ENCODE results near the gene MT1G. TPM values are rescaled to one million over a fixed set of nuclear protein-coding genes. Genes with fewer than 3 reads are reported as not detected.

The MT1G gene
- polyA plus RNA-seq, 1 donor from 2014 or later: not detected

- Histone ChIP-seq H3K27me3 (ENCODE audit: insufficient read depth, low read depth, low read length) (peaks cover 93% of the 10 kb centered on the region), H3K27ac (ENCODE audit: low read length) (no peak overlapping the region), H3K79me2 (replicated peaks; ENCODE audit: insufficient read depth, low read length) (no peaks in the 10 kb centered on the region), H3K4me2 (ENCODE audit: low read length) (no peak overlapping the region), H3K9me3 (ENCODE audit: low read length) (no peaks in the 10 kb centered on the region), H2AFZ (ENCODE audit: low read depth, low read length) (no peak overlapping the region), H3K4me3 (ENCODE audit: low read length) (no peak overlapping the region), H3F3A (ENCODE audit: insufficient read depth, low read length, poor library complexity, severe bottlenecking) (no peaks in the 10 kb centered on the region), H3K9me2 (ENCODE audit: insufficient read depth, low read length) (no peaks in the 10 kb centered on the region), H3K9ac (ENCODE audit: low read length) (no peak overlapping the region), H4K20me1 (ENCODE audit: insufficient read depth) (no peaks in the 10 kb centered on the region), H3K36me3 (ENCODE audit: insufficient read depth, low read length) (no peaks in the 10 kb centered on the region)
- TF ChIP-seq EZH2 (IDR thresholded peaks at IDR 0.05; ENCODE audit: borderline replicate concordance, insufficient read depth, low read length, poor library complexity, severe bottlenecking): no peak
- no peak for TF ChIP-seq EP300 (conservative IDR thresholded peaks at IDR 0.05; ENCODE audit: poor library complexity, severe bottlenecking)
- no peak for TF ChIP-seq SMC3 (conservative IDR thresholded peaks at IDR 0.05; ENCODE audit: poor library complexity)
- TF ChIP-seq POLR2AphosphoS5 (IDR thresholded peaks at IDR 0.05): no peak
- TF ChIP-seq CTCF (IDR thresholded peaks at IDR 0.05; ENCODE audit: poor library complexity, severe bottlenecking): no peak
- no peak for TF ChIP-seq TAF1 (IDR thresholded peaks at IDR 0.05; ENCODE audit: low read depth)
- no peak for TF ChIP-seq REST (IDR thresholded peaks at IDR 0.05; ENCODE audit: borderline replicate concordance)
- no peak for TF ChIP-seq RAD21 (conservative IDR thresholded peaks at IDR 0.05)
- TF ChIP-seq MXI1 (conservative IDR thresholded peaks at IDR 0.05; ENCODE audit: poor library complexity, severe bottlenecking): no peak
Observed at GRCh38 chr16:56670620-56670934, 2.7 kb upstream of the MT1G start.

- no peak overlapping the region for H2AFZ ChIP-seq (ENCODE audit: low read depth, low read length)
- H3K9me2 ChIP-seq (ENCODE audit: insufficient read depth, low read length): no peaks in the 10 kb centered on the region
- H3F3A ChIP-seq (ENCODE audit: insufficient read depth, low read length, poor library complexity, severe bottlenecking): no peaks in the 10 kb centered on the region
- no peak overlapping the region for H3K27ac ChIP-seq (ENCODE audit: low read length)
- peaks cover 93% of the 10 kb centered on the region for H3K27me3 ChIP-seq (ENCODE audit: insufficient read depth, low read depth, low read length)
- H3K79me2 ChIP-seq (replicated peaks; ENCODE audit: insufficient read depth, low read length): no peaks in the 10 kb centered on the region
- H3K9ac ChIP-seq (ENCODE audit: low read length): no peak overlapping the region
- no peak overlapping the region for H3K4me3 ChIP-seq (ENCODE audit: low read length)
- no peaks in the 10 kb centered on the region for H3K36me3 ChIP-seq (ENCODE audit: insufficient read depth, low read length)
- TF ChIP-seq POLR2AphosphoS5 (IDR thresholded peaks at IDR 0.05): no peak
- no peak for TF ChIP-seq EP300 (conservative IDR thresholded peaks at IDR 0.05; ENCODE audit: poor library complexity, severe bottlenecking)
- no peak for TF ChIP-seq RAD21 (conservative IDR thresholded peaks at IDR 0.05)
- no peak for TF ChIP-seq CTCF (IDR thresholded peaks at IDR 0.05; ENCODE audit: poor library complexity, severe bottlenecking)
- TF ChIP-seq SMC3 (conservative IDR thresholded peaks at IDR 0.05; ENCODE audit: poor library complexity): no peak
- no peak for TF ChIP-seq MXI1 (conservative IDR thresholded peaks at IDR 0.05; ENCODE audit: poor library complexity, severe bottlenecking)
- TF ChIP-seq REST (IDR thresholded peaks at IDR 0.05; ENCODE audit: borderline replicate concordance): no peak
- no peak for TF ChIP-seq TAF1 (IDR thresholded peaks at IDR 0.05; ENCODE audit: low read depth)
- no peak for TF ChIP-seq EZH2 (IDR thresholded peaks at IDR 0.05; ENCODE audit: borderline replicate concordance, insufficient read depth, low read length, poor library complexity, severe bottlenecking)
- H3K9me3 ChIP-seq (ENCODE audit: low read length): no peaks in the 10 kb centered on the region
- H3K4me2 ChIP-seq (ENCODE audit: low read length): no peak overlapping the region
- H4K20me1 ChIP-seq (ENCODE audit: insufficient read depth): no peaks in the 10 kb centered on the region
Observed at GRCh38 chr16:56669840-56670619, 2.2 kb upstream of the MT1G start.
